HEK293 (cell line): ENCODE data around the gene SMIM10.

Experiments
- CTCF ChIA-PET: fragments of 350-600 bp; formaldehyde crosslinking; extraction: SDS; loops from one replicate; lab custom pipeline; 2021; ENCODE audit warnings: antibody characterized with exemption; lab: Yijun Ruan, JAX
- POLR2A ChIA-PET: fragments of 300-600 bp; formaldehyde crosslinking; extraction: SDS; loops from one replicate; lab custom pipeline; 2020; ENCODE audit warnings: antibody characterized with exemption, inconsistent platforms; lab: Yijun Ruan, JAX
- H3K27ac ChIP-seq: fragments of 200-500 bp; sonication (Bioruptor generic); 2 replicates; pipeline ENCODE4 v1.5.1; 2014; ENCODE audit warnings: low read depth, low read length, control low read depth, inconsistent platforms; ENCODE audit errors: extremely low read depth
- H3K36me3 ChIP-seq, 2 experiments: fragments of 200-500 bp in 1 of 2; sonication (Bioruptor generic) in 1 of 2; 1 replicate in 1 of 2; 2 replicates in 1 of 2; pipeline ENCODE4 v1.5.1; 2014 to 2017; ENCODE audit warnings: inconsistent platforms in 2 of 2, low read length in 2 of 2; ENCODE audit not compliant: control insufficient read depth in 2 of 2, insufficient read depth in 1 of 2
- H3K4me1 ChIP-seq: fragments of 200-500 bp; sonication (Bioruptor generic); 2 replicates; pipeline ENCODE4 v1.5.1; 2014; ENCODE audit warnings: mild to moderate bottlenecking, low read length, inconsistent platforms; ENCODE audit not compliant: control insufficient read depth, insufficient read depth
- H3K4me3 ChIP-seq: 2 replicates; pipeline ENCODE4 v1.5.1; 2011; ENCODE audit warnings: low read depth, mild to moderate bottlenecking, control low read depth, low read length, moderate library complexity
- H3K9me3 ChIP-seq: fragments of 200-500 bp; sonication (Bioruptor generic); 2 replicates; pipeline ENCODE4 v1.5.1; 2014; ENCODE audit warnings: low read depth, low read length, inconsistent platforms; ENCODE audit not compliant: control insufficient read depth, insufficient read depth
- IKZF3 ChIP-seq: fragments of 450-650 bp; IDR thresholded peaks from 2 replicates; pipeline ENCODE4 v1.5.0; 2018; ENCODE audit warnings: missing biosample characterization, mild to moderate bottlenecking, missing genetic modification characterization, moderate library complexity
- PRDM4 ChIP-seq: fragments of 450-650 bp; formaldehyde crosslinking; IDR thresholded peaks from 2 replicates; pipeline ENCODE4 v1.5.1; 2017; ENCODE audit warnings: missing biosample characterization, missing genetic modification characterization
- SALL2 ChIP-seq: fragments of 450-650 bp; formaldehyde crosslinking; IDR thresholded peaks from 2 replicates; pipeline ENCODE4 v1.5.0; 2017; ENCODE audit warnings: missing biosample characterization, mild to moderate bottlenecking, missing genetic modification characterization, borderline replicate concordance
- WT1 ChIP-seq: fragments of 450-650 bp; formaldehyde crosslinking; IDR thresholded peaks from 2 replicates; pipeline ENCODE4 v1.5.1; 2016; ENCODE audit warnings: missing biosample characterization, missing genetic modification characterization
- ZBTB17 ChIP-seq: fragments of 450-650 bp; formaldehyde crosslinking; IDR thresholded peaks from 2 replicates; pipeline ENCODE4 v1.5.1; 2016; ENCODE audit warnings: missing biosample characterization, missing genetic modification characterization
- ZBTB8A ChIP-seq: fragments of 450-650 bp; formaldehyde crosslinking; IDR thresholded peaks from 2 replicates; pipeline ENCODE4 v1.5.1; 2016; ENCODE audit warnings: missing biosample characterization, missing genetic modification characterization
- ZNF10 ChIP-seq: fragments of 450-650 bp; formaldehyde crosslinking; IDR thresholded peaks from 2 replicates; pipeline ENCODE4 v1.5.1; 2017; ENCODE audit warnings: missing biosample characterization, missing genetic modification characterization
- ZNF175 ChIP-seq: fragments of 450-650 bp; formaldehyde crosslinking; IDR thresholded peaks from 2 replicates; pipeline ENCODE4 v1.5.1; 2016; ENCODE audit warnings: missing biosample characterization, missing genetic modification characterization
- ZNF248 ChIP-seq: fragments of 450-650 bp; formaldehyde crosslinking; IDR thresholded peaks from 2 replicates; pipeline ENCODE4 v1.5.1; 2017; ENCODE audit warnings: missing biosample characterization, missing genetic modification characterization
- ZNF391 ChIP-seq: fragments of 450-650 bp; formaldehyde crosslinking; IDR thresholded peaks from 2 replicates; pipeline ENCODE4 v1.5.1; 2016; ENCODE audit warnings: low read depth, missing biosample characterization, missing genetic modification characterization, borderline replicate concordance
- ZNF394 ChIP-seq: fragments of 450-650 bp; formaldehyde crosslinking; IDR thresholded peaks from 2 replicates; pipeline ENCODE4 v1.5.1; 2016; ENCODE audit warnings: missing biosample characterization, missing genetic modification characterization, mild to moderate bottlenecking, moderate library complexity, borderline replicate concordance
- ZNF561 ChIP-seq: fragments of 450-650 bp; IDR thresholded peaks from 2 replicates; pipeline ENCODE4 v1.5.1; 2018; ENCODE audit warnings: missing biosample characterization, missing genetic modification characterization, borderline replicate concordance
- ZNF654 ChIP-seq: fragments of 450-650 bp; formaldehyde crosslinking; IDR thresholded peaks from 2 replicates; pipeline ENCODE4 v1.5.1; 2016; ENCODE audit warnings: low read depth, missing biosample characterization, missing genetic modification characterization
- TF ChIP-seq, protein P1 (sequence below): fragments of 450-650 bp; formaldehyde crosslinking; IDR thresholded peaks from 2 replicates; pipeline ENCODE4 v1.5.1; 2017; ENCODE audit warnings: missing biosample characterization, missing genetic modification characterization
- TF ChIP-seq, protein P2 (sequence below): fragments of 450-650 bp; formaldehyde crosslinking; IDR thresholded peaks from 2 replicates; pipeline ENCODE4 v1.5.1; 2016; ENCODE audit warnings: missing biosample characterization, missing genetic modification characterization
- TF ChIP-seq, protein P3 (sequence below): fragments of 450-650 bp; formaldehyde crosslinking; IDR thresholded peaks from 2 replicates; pipeline ENCODE4 v1.5.1; 2016; ENCODE audit warnings: missing biosample characterization, missing genetic modification characterization
- TF ChIP-seq, protein P4 (sequence below): fragments of 450-650 bp; formaldehyde crosslinking; IDR thresholded peaks from 2 replicates; pipeline ENCODE4 v1.5.0; 2017; ENCODE audit warnings: missing biosample characterization, missing genetic modification characterization, borderline replicate concordance

SMIM10 gene

DNA sequence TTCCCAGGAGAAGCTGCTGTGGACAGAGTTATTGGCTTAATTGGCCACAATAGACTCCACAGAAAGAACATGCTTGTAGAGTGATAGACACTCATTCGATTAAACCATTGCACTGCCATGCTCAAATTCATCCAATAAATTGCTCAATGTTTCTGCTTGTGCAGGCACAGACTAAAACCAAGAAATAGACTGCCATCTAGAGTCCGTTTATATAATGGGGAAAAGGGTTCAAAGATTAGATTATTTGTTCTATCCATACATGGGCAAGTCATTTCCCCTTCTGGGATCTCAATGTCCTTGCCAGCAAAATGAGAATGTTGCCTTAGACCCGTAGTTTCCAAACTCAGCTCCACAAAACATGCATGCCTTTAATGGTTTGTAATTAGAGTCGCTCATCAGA, 8.7 kb downstream of the SMIM10 start:
- POLR2A ChIA-PET, result no interaction called here
- Histone ChIP-seq H3K9me3 (no peaks in the 10 kb centered on the region), H3K36me3 (no peaks in the 10 kb centered on the region), H3K4me1 (no peaks in the 10 kb centered on the region), H3K27ac (no peak overlapping the region)
- TF ChIP-seq ZNF654, result peak; percentile 82
- no peak for TF ChIP-seq WT1 (tag by site-specific recombination)
- TF ChIP-seq, all 188 proteins: peak for 1
- CTCF ChIA-PET, result interaction anchor here (0.7 to 3.5 kb wide), 13 partner anchors 8 to 576 kb away, joined by 3 to 18 read pairs (median 4); partner anchors contain the start of gene SMIM10
- H3K4me3 ChIP-seq, result no peak overlapping the region

DNA sequence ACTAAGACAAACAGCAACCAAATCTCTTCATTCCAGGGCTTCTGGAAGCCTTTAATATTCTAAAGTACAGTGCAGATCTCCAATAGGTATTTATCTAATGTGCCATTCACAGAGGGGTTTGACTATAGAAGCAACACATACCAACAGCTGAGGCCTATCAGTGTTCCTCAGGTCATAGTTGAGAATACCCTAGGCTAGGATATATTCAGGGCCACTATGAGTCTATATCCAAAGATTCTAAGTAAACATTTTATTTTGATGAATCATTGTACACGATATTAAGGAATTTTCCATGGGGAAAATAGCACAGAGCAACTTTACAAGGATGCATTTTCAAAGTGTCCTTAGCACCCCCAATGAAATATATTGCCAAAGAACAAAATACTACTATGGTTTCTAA, 9.7 kb downstream of the SMIM10 start:
- H3K27ac ChIP-seq, result no peak overlapping the region
- no peaks in the 10 kb centered on the region for H3K9me3 ChIP-seq
- H3K4me3 ChIP-seq, result no peak overlapping the region
- H3K4me1 ChIP-seq, result no peaks in the 10 kb centered on the region
- no peaks in the 10 kb centered on the region for H3K36me3 ChIP-seq
- ChIA-PET POLR2A (no interaction called here), CTCF (interaction anchor here (0.6 to 3.5 kb wide), 9 partner anchors 9 to 517 kb away, joined by 3 to 18 read pairs (median 3); partner anchors contain the start of gene SMIM10)
- TF ChIP-seq ZNF248 (tag by site-specific recombination) (no peak), ZNF394 (tag by site-specific recombination) (no peak), ZBTB8A (tag by site-specific recombination) (no peak), PRDM4 (tag by site-specific recombination) (no peak), ZNF561 (tag by site-specific recombination) (no peak), IKZF3 (tag by site-specific recombination) (no peak), ZNF10 (tag by site-specific recombination) (no peak)
- TF ChIP-seq, protein P1, sequence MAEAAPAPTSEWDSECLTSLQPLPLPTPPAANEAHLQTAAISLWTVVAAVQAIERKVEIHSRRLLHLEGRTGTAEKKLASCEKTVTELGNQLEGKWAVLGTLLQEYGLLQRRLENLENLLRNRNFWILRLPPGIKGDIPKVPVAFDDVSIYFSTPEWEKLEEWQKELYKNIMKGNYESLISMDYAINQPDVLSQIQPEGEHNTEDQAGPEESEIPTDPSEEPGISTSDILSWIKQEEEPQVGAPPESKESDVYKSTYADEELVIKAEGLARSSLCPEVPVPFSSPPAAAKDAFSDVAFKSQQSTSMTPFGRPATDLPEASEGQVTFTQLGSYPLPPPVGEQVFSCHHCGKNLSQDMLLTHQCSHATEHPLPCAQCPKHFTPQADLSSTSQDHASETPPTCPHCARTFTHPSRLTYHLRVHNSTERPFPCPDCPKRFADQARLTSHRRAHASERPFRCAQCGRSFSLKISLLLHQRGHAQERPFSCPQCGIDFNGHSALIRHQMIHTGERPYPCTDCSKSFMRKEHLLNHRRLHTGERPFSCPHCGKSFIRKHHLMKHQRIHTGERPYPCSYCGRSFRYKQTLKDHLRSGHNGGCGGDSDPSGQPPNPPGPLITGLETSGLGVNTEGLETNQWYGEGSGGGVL (tag by site-specific recombination), result no peak
- TF ChIP-seq, protein P2, sequence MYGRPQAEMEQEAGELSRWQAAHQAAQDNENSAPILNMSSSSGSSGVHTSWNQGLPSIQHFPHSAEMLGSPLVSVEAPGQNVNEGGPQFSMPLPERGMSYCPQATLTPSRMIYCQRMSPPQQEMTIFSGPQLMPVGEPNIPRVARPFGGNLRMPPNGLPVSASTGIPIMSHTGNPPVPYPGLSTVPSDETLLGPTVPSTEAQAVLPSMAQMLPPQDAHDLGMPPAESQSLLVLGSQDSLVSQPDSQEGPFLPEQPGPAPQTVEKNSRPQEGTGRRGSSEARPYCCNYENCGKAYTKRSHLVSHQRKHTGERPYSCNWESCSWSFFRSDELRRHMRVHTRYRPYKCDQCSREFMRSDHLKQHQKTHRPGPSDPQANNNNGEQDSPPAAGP, result no peak

DNA sequence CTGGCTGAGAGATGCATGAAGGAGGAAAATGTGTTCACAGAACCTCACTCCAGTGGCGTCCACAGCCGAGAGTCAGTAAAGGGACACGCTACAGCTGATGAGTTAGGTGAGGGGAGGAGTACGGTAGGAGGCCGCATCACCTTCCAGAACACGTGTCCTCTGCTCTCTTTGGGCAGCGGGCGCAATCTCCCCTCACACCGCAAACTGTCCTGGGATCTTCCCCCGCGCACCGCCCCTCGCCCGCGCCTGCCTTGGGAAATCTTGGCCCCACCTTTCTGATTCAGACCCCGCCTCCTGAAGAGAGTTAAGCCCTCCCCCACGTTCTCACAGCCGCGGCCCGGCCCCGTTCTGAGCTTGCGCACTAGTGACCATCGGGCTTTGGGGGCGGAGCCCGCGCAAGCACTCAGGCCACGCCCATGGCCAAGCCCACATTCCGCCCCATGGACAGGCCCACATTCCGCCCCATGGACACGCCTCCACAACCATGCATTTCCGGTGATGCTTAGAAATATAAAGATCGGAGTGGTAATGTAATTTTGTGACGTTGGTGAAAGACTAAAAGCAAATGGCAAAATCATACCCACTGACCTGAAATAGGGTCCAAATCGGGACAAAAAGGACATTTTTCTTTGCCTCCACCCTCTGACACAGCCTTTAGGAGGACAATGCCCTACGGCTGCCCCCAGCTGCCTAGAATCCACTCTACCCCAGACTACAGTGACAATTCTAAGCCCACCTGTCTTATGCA, 13.3 kb downstream of the SMIM10 start:
- Histone ChIP-seq H3K36me3 (no peaks in the 10 kb centered on the region), H3K4me3 (peak overlapping the region; percentile 48), H3K4me1 (no peaks in the 10 kb centered on the region), H3K27ac (no peak overlapping the region), H3K9me3 (no peaks in the 10 kb centered on the region)
- ChIA-PET POLR2A (interaction anchor here (1.0 to 1.3 kb wide), 2 partner anchors 17 to 47 kb away, joined by 5 to 7 read pairs; partner anchors contain the start of gene RTL8A), CTCF (interaction anchor here (1.0 to 2.1 kb wide), 2 partner anchors 39 to 82 kb away, joined by 5 to 8 read pairs; no protein-coding TSS in a partner anchor)
- TF ChIP-seq ZBTB17 (tag by site-specific recombination) (0 out of 2 replicates have a peak, but pooled peaks have one; percentile 35), SALL2 (tag by site-specific recombination) (no peak), ZNF175 (tag by site-specific recombination) (no peak), ZNF391 (tag by site-specific recombination) (no peak)
- TF ChIP-seq, protein P3, sequence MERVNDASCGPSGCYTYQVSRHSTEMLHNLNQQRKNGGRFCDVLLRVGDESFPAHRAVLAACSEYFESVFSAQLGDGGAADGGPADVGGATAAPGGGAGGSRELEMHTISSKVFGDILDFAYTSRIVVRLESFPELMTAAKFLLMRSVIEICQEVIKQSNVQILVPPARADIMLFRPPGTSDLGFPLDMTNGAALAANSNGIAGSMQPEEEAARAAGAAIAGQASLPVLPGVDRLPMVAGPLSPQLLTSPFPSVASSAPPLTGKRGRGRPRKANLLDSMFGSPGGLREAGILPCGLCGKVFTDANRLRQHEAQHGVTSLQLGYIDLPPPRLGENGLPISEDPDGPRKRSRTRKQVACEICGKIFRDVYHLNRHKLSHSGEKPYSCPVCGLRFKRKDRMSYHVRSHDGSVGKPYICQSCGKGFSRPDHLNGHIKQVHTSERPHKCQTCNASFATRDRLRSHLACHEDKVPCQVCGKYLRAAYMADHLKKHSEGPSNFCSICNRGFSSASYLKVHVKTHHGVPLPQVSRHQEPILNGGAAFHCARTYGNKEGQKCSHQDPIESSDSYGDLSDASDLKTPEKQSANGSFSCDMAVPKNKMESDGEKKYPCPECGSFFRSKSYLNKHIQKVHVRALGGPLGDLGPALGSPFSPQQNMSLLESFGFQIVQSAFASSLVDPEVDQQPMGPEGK (tag by site-specific recombination), result peak; percentile 68
- TF ChIP-seq, protein P1 (tag by site-specific recombination), result peak; percentile 40; the same call in 1 of the 2 replicates
- TF ChIP-seq, protein P4, sequence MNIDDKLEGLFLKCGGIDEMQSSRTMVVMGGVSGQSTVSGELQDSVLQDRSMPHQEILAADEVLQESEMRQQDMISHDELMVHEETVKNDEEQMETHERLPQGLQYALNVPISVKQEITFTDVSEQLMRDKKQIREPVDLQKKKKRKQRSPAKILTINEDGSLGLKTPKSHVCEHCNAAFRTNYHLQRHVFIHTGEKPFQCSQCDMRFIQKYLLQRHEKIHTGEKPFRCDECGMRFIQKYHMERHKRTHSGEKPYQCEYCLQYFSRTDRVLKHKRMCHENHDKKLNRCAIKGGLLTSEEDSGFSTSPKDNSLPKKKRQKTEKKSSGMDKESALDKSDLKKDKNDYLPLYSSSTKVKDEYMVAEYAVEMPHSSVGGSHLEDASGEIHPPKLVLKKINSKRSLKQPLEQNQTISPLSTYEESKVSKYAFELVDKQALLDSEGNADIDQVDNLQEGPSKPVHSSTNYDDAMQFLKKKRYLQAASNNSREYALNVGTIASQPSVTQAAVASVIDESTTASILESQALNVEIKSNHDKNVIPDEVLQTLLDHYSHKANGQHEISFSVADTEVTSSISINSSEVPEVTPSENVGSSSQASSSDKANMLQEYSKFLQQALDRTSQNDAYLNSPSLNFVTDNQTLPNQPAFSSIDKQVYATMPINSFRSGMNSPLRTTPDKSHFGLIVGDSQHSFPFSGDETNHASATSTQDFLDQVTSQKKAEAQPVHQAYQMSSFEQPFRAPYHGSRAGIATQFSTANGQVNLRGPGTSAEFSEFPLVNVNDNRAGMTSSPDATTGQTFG (tag by site-specific recombination), result no peak
